ENCODE results near the gene CECR2.
A peak's percentile ranks its signal among the peaks of the same experiment; 100 is the strongest.
"Not testable (repeated sequence)": the region's sequence is repeated elsewhere in the genome, so short reads cannot be mapped to it uniquely, and the experiment has no call there.

The CECR2 gene

DNA sequence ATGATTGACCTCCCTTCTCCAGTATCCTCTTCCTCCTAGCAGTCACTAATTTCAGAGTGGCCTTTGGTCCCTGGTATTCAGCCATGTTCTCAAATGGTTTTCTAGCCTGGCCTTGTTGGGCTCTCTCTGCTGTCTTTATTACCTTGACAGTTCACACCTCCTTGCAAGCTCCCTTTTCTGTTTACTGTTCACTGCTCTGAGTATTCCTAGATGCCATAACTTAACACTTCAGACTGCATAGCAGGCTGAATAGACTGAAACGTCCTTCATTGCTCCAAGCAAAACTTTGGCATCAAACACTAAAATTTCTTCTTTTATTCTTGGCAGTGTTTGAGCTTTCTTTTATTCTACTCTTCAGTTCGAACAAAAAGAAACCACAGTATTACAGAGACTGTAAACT lies 144.4 kb downstream of the CECR2 start:
- no peak for DNase-seq (ENCODE audit: low spot score)

DNA sequence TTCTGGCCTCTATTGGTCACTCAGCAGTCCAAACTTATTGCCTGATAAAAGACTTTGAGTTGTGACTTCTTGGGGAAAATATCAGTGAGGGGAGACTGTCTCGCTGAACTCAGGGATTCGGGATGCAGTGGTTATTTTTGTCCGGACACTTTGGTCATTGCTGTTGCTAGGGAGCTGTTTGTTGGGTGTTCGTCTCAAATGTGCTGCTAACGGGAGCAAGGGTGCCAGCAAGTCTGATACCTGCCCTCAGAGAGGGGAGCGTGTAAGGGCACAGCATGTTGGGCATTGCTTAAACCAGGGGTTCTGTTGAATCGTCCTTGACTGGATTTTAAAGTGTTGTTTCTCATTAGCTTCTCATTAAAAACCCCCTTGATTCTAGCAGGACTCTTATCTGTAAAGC lies 144.8 kb downstream of the CECR2 start:
- DNase-seq (ENCODE audit: low spot score) = no peak

DNA sequence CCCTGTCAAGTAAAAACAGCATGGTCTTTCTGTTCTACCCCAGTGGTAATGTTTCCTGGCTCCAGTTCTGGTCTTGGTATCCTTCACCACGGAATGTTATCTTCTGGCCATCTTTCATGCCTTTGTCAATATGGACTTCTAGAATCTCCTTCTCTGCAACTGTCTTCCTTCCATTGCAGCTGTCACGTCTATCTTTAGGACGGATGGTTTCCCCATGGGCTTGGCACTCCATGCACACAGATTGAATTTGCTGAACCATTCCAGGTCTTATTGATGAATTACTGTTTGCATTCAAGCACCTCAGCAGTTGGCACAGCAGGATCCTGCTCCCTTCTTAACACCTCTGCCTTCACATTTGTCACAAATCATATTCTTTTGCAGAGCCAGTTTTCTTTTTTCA lies 149.1 kb downstream of the CECR2 start:
- DNase-seq (ENCODE audit: low spot score) = no peak

DNA sequence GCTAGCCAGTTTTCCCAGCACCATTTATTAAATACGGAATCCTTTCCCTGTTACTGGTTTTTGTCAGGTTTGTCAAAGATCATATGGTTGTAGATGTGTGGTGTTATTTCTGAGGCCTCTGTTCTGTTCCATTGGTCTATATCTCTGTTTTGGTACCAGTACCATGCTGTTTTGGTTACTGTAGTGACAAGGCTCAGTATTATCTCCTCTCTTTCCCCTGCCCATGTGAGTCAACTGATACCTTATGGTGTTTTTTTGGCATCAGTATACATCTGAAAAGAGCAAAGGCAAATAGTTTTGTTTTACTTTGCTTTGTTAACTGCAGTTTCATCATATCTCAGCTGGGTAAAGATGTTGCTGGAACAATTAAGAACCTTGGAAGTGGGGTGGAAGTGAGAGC lies 152.7 kb downstream of the CECR2 start:
- not testable (repeated sequence) for DNase-seq (ENCODE audit: low spot score)

DNA sequence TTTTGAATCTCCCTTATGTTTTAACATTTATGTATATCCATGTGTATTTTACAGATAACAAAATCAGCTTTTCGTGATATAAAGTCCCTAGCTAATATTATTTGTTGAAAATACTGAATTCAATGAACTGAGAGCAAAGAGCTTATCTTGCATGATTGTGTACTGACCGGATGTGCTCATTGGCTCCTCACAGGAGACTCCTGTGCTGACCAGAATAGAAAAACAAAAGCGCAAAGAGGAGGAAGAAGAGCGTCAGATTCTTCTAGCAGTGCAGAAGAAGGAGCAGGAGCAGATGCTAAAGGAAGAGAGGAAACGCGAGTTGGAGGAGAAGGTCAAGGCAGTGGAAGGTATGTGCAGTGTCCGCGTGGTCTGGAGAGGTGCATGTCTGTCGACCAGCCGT lies 154.7 kb downstream of the CECR2 start:
- no peak for DNase-seq (ENCODE audit: low spot score)

DNA sequence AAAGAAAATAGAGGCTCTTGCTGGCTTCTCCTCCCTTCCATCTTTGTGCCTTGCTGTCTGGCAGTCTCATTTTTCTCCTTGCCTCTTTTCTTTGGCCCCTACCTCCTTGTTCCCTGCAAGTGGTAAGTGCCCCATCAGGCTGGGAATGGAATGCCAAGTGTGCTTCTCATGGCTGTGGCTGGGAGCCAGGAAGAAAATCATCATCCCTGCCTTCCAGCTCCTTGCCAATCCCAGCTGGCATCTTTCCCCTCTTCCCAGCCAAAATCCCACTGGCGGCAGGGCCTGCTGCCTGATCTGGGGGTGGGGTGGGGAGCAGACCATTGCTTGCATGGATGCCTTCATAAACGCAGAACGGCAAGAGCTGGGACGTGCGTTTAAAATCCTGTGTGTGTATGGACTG lies 167.0 kb downstream of the CECR2 start:
- peak; percentile 76 for DNase-seq (ENCODE audit: low spot score)

DNA sequence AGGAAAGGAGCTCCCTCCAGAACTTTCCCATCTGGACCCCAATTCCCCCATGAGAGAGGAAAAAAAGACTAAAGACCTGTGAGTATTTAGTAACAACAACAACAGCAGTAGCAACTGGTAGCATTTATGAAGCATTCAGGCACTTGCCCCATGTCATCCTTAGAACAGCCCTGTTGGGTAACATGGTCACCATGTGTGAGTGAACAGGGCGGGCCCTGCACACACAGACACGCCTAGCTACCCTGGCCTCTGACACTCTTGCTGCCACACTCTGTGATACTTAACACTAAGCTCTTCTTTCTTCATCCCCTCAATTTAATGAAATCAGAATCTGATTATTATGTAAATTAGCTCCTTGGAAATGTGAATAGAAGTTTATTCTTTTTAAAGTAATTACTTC lies 167.9 kb downstream of the CECR2 start:
- no peak for DNase-seq (ENCODE audit: low spot score)

DNA sequence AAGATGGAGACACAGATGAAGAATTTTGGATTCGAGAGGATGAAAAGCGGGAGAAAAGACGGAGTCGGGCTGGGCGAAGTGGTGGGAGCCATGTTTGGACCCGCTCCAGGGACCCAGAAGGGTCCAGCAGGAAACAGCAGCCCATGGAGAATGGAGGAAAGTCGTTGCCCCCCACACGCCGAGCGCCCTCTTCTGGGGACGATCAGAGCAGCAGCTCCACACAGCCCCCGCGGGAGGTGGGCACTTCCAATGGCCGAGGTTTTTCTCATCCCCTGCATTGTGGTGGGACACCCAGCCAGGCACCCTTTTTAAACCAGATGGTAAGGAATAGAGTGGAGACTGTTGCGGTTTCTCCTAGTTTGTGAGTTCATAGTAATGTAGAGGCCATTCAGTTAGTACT lies 171.2 kb downstream of the CECR2 start:
- no peak for DNase-seq (ENCODE audit: low spot score)

DNA sequence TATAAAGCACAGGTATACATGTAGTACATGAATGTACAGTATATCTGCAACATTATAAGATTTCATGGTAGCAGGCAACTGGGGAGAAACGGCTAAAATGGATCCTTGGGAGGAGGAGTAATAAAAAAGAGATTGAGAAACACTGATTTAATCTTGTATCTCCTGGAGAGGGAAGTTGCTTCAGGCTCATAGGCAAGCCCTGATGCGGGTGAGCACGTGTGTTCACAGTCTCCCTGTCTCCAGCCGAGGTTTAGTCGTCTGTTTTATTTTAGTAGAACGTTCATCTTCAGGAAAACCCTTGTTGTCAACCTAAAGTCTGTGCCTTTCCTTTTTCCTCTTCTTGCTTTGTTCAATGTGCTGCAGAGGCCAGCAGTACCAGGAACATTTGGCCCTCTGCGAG lies 172.2 kb downstream of the CECR2 start:
- DNase-seq (ENCODE audit: low spot score) = no peak

DNA sequence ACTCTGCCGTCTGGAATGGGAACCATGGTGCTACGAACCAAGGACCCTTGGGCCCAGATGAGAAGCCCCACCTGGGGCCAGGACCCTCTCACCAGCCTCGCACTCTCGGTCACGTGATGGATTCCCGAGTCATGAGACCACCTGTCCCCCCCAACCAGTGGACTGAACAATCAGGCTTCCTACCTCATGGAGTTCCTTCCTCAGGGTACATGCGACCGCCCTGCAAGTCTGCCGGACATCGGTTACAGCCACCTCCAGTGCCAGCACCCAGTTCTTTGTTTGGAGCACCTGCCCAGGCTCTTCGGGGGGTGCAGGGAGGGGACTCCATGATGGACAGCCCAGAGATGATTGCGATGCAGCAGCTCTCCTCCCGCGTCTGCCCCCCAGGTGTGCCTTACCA lies 173.2 kb downstream of the CECR2 start:
- no peak for DNase-seq (ENCODE audit: low spot score)

DNA sequence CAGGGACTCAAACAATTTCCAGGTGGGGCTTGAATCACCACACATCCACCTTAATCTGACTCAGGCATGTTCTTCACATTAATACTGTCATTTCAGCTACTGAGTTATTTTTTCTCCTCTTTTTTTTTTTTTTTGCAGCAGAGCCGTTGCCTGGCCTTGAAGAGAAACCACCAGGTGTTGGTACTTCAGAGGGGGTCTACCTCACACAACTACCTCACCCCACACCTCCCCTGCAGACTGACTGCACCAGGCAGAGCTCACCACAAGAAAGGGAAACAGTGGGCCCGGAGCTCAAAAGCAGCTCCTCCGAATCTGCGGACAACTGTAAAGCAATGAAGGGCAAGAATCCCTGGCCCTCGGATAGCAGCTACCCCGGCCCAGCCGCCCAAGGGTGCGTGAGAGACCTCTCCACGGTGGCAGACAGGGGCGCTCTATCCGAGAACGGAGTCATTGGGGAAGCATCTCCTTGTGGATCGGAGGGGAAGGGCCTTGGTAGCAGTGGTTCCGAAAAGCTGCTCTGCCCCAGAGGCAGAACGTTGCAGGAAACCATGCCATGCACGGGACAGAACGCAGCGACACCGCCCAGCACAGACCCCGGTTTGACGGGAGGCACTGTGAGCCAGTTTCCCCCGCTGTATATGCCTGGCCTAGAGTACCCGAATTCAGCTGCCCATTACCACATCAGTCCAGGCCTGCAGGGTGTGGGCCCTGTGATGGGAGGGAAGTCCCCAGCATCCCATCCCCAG lies 178.9 kb downstream of the CECR2 start:
- DNase-seq (ENCODE audit: low spot score) = no peak

DNA sequence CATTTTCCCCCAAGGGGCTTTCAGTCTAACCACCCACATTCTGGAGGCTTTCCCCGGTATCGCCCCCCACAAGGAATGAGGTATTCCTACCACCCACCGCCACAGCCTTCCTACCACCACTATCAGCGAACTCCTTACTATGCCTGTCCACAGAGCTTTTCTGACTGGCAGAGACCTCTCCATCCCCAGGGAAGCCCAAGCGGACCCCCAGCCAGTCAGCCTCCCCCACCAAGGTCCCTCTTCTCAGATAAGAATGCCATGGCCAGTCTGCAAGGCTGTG lies 179.4 kb downstream of the CECR2 start:
- DNase-seq (ENCODE audit: low spot score) = no peak

DNA sequence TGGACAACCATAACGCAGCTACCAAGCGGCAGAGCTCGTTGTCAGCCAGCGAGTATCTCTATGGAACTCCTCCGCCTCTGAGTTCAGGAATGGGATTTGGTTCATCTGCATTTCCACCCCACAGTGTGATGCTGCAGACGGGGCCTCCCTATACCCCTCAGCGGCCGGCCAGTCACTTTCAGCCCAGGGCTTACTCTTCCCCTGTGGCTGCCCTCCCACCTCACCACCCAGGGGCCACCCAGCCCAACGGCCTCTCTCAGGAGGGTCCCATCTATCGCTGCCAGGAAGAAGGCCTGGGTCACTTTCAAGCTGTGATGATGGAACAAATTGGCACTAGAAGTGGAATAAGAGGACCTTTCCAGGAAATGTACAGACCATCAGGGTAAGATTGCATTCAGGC lies 179.9 kb downstream of the CECR2 start:
- no peak for DNase-seq (ENCODE audit: low spot score)

DNA sequence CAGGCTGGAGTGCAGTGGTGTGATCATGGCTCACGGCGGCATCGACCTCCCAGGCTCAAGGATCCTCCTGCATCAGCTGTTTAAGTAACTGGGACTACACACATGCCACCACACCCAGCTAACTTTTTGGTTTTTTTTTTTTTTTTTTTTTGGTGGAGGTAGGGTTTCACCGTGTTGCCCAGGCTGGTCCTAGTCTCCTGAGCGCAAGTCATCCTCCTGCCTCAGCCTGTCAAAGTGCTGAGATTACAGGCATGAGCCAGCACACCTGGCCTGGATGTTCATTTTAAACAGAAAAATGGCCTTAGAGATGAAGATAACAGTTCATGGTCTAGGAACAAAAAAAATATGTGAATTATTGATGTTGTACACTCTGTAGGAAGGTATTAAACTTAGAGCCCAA lies 180.4 kb downstream of the CECR2 start:
- no peak for DNase-seq (ENCODE audit: low spot score)

DNA sequence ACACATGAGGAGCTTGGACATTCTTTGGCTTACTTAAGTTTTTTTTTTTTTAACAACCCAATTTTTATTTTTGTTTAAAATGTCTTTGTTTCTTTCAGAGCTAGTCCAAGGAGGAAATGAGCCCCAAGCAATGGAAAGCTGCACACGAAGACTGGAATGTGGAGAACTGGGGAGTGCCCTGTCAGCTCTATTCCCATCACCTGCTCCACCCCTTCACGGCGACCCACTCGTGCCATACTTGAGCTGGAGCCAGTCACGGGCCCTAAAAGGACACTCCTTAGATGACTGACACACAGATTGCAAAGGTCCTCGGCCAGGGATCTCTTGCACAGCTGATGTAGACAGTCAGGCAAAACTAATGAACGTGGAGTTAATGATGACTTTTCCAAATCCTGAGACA lies 183.5 kb downstream of the CECR2 start:
- no peak for DNase-seq (ENCODE audit: low spot score)

DNA sequence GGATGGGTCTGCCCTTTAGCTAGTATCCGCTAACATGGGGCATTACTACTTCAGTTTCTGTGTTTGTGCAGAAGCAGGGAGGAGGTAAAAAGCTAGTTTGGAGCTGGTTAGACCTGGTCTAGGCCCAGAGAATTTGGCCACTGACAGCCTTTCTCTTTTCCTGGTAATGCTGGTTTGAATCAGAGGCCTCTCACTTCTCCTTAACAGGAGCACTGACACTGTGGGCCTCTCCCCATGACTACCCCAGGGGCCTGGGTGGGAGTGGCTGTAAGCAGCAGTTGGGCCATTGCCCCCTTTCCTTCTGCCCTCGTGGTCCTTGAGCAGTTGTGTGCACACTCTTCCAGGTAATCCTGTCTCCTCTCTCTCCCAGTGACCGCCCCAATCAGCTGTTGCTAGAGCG lies 185.6 kb downstream of the CECR2 start:
- no peak for DNase-seq (ENCODE audit: low spot score)

DNA sequence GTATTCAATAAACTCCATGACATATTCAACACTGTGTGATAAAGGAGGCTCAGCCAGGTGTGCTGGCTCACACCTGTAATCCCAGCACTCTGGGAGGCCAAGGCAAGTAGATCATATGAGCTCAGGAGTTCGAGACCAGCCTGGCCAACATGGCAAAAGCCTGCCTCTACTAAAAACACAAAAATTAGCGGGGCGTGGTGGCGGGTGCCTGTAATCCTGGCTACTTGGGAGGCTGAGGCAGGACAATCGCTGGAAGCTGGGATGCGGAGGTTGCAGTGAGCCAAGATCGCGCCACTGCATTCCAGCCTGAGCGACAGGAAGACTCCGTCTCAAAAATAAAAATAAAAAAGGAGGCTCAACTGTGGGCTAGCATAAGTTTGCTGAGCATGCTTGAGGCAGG lies 189.9 kb downstream of the CECR2 start:
- DNase-seq (ENCODE audit: low spot score) = no peak

DNA sequence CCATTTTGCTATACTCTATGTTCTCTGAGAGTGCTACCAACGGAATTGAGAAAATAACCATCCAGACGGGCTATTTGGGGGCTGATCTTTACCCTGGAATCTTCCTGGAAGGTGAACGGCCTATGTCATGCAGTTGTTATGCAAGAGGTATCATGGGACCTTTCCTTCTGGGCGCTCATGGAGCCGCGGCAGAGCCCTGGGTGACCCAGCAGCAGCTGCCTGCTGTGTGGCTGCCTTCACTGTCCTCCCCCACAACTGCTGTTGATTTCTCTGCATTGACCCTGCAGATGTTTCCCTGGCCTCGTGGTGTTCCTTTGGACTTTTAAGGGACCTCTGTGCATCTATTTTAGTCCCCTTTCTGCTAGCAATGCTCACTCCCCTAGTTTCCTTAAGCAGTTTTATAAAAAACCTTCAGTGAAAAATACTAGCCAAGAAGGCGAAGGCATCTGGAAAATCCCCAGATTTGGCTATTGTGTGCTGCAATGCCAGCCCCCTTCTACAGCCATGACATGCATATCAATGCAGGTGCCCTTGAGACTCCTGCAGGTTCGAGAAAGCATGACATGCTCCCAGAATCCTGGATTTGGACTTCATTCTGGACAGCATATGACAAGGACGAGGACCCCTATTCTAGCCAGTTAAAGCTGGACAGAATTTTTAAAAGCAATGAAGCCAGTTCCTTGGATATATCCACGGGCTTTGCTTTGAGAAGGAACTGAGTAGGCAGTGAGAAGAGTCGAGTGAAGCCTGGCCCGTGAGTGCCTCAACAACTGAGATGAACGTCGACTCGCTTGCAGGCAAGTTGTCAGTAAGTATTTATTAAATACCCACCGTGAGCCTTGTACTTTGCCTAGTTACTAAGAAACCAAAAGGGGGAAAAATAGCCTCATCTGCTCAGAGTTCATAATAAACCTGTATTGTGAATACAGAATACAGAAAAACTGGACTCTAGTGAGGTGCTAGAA lies 193.9 kb downstream of the CECR2 start, which contains the start of gene SLC25A18:
TSS of gene SLC25A18 (plus strand) at position 593 of the 965 bp plus-strand sequence. CDS start 16,447 bp downstream, outside the sequence.
- DNase-seq (ENCODE audit: low spot score) = peak; percentile 77

DNA sequence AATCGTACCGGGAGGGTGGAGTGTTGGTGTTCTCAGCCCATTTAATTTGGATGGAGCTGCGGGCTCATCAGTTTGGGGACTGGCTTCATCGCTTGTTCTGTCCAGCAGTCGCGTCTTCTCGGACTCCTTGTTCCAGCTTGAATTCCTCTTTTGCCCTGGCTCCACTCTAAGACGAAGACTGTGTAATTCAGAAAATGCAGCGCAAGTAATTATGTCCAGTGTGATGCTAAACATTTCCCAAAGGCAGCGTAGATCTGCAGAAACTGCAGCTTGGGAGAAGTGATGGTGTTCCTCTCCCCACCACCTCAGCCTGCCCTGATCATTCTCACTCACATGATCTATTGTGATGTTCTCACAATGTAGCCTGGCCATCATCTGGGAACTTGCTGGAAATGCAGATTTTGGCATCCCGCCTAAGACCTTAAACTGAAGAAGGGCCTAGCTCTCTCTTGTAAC lies 194.7 kb downstream of the CECR2 start:
- DNase-seq (ENCODE audit: low spot score) = peak; percentile 78

DNA sequence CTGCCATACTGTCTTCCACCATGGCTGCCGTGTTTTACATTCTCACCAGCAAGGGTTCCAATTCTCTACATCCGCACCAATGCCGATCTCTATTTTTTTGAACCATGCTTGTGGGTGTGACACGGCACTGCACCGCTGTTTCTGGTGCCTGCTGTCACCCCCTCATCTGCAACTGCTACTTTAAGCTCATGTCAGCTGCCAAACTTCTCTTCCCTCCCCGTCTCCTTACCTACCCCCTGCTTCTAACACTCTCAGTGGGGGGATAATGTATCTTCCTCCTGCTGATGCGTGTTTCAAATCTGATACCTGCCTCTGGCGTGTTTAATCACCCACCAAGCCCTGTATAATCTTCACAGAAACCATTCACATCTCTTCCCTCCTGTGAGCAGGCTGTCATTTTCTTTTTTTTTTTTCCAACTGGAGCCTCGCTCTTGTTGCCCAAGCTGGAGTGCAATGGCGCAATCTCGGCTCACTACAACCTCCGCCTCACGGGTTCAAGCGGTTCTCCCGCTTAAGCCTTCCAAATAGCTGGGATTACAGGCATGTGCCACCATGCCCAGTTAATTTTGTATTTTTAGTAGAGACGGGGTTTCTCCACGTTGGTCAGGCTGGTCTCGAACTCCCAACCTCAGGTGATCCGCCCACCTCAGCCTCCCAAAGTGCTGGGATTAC lies 196.9 kb downstream of the CECR2 start:
- DNase-seq (ENCODE audit: low spot score) = not testable (repeated sequence)

DNA sequence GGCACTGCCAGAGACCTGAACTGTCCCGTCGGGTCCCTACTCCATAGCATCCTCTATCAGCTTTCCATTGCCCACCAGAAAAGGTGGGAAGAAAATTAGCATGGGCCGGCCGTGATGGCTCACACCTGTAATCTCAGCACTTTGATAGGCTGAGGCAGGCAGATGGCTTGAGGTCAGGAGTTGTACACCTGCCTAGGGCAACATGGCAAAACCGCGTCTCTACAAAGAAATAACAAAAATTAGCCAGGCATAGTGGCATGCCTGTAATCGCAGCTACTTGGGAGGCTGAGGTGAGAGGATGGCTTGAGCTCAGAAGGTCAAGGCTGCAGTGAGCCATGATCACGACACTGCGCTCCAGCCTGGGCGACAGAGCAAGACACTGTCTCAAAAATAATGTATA lies 197.5 kb downstream of the CECR2 start:
- no peak for DNase-seq (ENCODE audit: low spot score)

DNA sequence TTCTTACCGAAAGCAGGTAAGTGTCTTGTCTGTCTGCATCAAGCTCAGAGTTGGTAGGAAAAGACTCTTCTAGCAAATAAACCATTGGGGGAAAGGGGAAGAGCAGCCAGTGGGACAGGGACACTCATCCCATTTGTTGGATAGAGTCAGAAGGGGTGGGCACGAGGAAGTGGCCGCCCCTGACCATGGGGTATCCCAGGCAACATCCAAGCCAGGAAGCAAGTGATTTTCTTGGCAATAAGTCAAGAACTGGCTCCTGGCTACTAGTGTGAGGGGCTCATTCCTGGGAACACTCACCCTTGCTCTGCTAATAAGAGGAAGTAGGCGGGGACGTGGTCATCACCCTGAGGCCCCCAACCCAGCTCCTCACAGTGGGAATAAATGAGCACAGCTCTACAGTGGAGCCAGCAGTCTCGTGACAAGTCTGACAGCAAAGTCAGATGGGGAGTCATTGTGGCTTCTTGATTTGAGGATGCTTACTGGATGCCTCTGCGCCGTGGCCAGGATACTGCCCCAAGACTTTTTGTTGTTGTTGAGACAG lies 200.8 kb downstream of the CECR2 start:
- peak; percentile 66 for DNase-seq (ENCODE audit: low spot score)

Data from Ammon's horn (tissue), 1 donor.